PC-3 (cell line): Measurements from ENCODE around the gene ZNF148.

Experiments
- CTCF ChIP-seq: fragments of 300-600 bp; sonication (generic); conservative IDR thresholded peaks from 2 replicates; pipeline ENCODE4 v1.5.1; 2017; ENCODE audit warnings: antibody characterized with exemption, low read depth, mild to moderate bottlenecking, low read length
- EZH2 ChIP-seq: fragments of 300-600 bp; sonication (generic); IDR thresholded peaks from one replicate; pipeline ENCODE4 v1.6.1; 2017; ENCODE audit warnings: antibody characterized with exemption, mild to moderate bottlenecking, low read length; ENCODE audit not compliant: unreplicated experiment
- EZH2phosphoT487 ChIP-seq: fragments of 300-600 bp; sonication (generic); IDR thresholded peaks from 2 replicates; pipeline ENCODE4 v1.6.1; 2018; ENCODE audit warnings: mild to moderate bottlenecking, antibody characterized with exemption, low read length, borderline replicate concordance

DNA sequence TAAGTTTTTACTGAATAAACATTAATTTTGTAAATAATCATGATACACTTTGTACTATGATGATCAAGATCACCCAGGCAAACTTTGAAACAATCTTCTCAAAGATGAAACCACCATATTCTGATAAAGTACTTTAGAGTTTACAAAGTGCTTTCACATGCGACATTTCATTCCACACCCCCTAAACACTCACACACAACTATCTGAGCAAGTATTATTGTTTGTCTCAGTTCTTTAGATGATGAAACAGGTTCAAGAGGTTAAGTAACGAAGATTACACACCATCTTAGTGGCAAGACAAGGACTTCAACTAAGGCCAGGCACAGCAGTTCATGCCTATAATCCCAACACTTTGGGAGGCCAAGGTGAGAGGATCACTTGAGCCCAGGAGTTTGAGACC is 37.6 kb downstream of the ZNF148 start:
- TF ChIP-seq CTCF, result no peak
- TF ChIP-seq EZH2, result no peak
- TF ChIP-seq EZH2phosphoT487, result no peak
